GM06990 (cell line): ENCODE measurements around the gene CYSLTR1.
"Not testable (repeated sequence)": the region's sequence is repeated elsewhere in the genome, so short reads cannot be mapped to it uniquely, and the experiment has no call there.

Experiments used
- DNase-seq: peaks from one replicate; pipeline ENCODE4 v3.0.0-alpha.2; 2011; ENCODE audit not compliant: insufficient read length; ENCODE audit errors: extremely low read depth
- H3K27me3 ChIP-seq: replicated peaks from 2 replicates; pipeline ENCODE4 v1.6.0; 2011; ENCODE audit warnings: low read length; ENCODE audit not compliant: control insufficient read depth, insufficient read depth
- H3K36me3 ChIP-seq: 2 replicates; pipeline ENCODE4 v1.5.1; 2011; ENCODE audit warnings: low read length; ENCODE audit not compliant: control insufficient read depth, insufficient read depth
- H3K4me3 ChIP-seq: replicated peaks from 2 replicates; pipeline ENCODE4 v1.5.1; 2011; ENCODE audit warnings: low read depth, mild to moderate bottlenecking, control low read depth, low read length
- TF ChIP-seq, protein P1 (sequence below): IDR thresholded peaks from 2 replicates; pipeline ENCODE4 v1.5.1; 2011; ENCODE audit warnings: low read length, control low read depth, mild to moderate bottlenecking, inconsistent platforms; ENCODE audit not compliant: insufficient read depth, poor library complexity, severe bottlenecking

The CYSLTR1 gene

DNA sequence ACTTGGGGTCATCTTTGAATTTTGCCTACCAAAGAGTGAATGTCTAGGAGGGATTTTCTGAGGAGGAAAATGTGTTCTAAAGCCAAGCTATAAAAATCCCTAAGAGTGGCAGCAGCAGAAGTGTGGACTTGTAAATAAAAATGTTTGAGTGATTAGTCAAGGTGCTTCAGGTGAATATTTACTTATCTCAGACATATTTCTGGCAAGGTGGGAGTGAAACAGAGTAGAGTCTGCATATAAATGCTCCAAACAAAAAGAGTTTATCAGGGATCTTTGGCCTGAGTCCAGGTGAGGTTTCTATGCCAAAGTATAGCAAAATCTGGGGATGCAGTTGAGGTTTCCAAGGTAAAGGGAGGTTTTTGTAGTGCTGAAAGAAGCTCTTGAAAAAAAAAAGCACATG is 19.7 kb downstream of the CYSLTR1 start:
- Histone ChIP-seq H3K4me3 (no peak overlapping the region), H3K36me3 (no peaks in the 10 kb centered on the region), H3K27me3 (no peaks in the 10 kb centered on the region)
- DNase-seq, result no peak
- TF ChIP-seq, protein P1, sequence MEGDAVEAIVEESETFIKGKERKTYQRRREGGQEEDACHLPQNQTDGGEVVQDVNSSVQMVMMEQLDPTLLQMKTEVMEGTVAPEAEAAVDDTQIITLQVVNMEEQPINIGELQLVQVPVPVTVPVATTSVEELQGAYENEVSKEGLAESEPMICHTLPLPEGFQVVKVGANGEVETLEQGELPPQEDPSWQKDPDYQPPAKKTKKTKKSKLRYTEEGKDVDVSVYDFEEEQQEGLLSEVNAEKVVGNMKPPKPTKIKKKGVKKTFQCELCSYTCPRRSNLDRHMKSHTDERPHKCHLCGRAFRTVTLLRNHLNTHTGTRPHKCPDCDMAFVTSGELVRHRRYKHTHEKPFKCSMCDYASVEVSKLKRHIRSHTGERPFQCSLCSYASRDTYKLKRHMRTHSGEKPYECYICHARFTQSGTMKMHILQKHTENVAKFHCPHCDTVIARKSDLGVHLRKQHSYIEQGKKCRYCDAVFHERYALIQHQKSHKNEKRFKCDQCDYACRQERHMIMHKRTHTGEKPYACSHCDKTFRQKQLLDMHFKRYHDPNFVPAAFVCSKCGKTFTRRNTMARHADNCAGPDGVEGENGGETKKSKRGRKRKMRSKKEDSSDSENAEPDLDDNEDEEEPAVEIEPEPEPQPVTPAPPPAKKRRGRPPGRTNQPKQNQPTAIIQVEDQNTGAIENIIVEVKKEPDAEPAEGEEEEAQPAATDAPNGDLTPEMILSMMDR, result no peak

DNA sequence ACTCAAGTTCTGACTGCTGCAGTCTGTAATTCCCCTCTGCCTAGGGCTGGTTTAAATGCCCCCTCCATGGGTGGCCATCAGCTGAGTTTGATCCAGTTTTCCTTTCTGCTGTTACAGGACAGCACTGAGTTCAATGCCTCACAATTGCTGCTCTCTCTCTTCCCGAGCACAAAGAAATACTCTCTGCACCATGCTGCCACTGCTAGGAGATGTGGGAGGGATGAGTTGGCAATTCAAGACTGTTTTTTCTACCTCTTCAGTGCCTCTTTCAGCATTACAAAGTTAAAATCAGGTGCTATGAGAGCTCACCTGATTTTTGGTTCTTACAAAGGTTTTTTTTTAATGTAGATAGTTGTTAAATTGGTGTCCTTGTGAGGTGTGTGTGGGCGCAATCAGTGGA is 24.3 kb downstream of the CYSLTR1 start:
- DNase-seq, result no peak
- no peaks in the 10 kb centered on the region for H3K27me3 ChIP-seq
- H3K4me3 ChIP-seq, result no peak overlapping the region
- TF ChIP-seq, protein P1, result no peak
- no peaks in the 10 kb centered on the region for H3K36me3 ChIP-seq

DNA sequence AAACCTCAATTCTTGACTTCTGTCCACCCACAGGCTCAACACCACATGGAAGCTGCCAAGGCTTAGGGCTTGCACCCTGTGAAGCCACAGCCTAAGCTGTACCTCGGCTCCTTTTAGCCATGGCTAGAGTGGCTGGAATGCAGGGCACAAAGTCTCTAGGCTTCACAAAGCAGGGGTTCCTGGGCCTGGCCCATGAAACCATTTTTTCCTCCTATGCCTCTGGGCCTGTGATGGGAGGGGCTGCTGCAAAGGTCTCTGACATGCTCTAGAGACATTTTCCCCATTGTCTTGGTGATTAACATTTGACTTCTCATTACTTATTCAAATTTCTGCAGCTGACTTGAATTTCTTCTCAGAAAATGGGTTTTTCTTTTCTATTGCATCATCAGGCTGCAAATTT is 26.5 kb downstream of the CYSLTR1 start:
- not testable (repeated sequence) for H3K4me3 ChIP-seq, H3K36me3 ChIP-seq, H3K27me3 ChIP-seq, DNase-seq

DNA sequence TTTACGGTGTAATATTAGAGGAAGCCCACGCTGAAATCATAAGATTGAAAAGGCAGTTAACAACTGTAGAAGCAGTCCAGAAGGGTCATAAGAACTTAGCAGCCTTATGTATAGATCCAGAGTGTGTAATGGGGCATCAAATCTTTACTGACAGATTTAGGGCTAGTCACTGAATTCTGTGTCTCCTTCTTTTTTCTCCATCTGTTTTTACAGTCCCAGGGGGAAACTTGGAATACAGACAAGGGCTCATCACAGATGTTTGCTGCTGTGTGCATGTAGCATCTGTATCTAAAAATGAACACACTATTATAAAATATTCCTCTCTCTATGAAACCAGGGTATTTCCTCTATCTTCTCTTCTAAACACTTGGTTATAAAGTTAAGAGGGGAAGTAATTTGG is 43.9 kb downstream of the CYSLTR1 start:
- Histone ChIP-seq H3K4me3 (no peak overlapping the region), H3K36me3 (no peaks in the 10 kb centered on the region), H3K27me3 (no peaks in the 10 kb centered on the region)
- TF ChIP-seq, protein P1, result no peak
- no peak for DNase-seq

DNA sequence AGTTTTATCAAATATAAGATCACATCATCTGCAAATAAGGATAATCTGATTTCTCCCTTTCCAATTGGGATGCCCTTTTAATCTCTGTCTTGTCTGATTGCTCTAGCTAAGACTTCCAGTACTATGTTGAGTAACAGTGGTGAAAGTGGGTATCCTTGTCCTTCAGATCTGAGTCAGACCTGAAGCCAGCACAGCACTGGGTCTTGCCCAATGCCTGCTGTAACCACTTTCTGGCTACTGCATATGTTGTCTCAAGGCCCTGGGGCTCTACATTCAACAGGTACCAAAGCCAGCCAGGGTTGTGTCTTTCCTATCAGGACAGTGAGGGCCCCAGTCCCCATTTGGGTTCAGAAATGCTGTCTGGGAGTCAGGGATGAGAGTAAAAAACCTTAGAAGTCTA is 90.3 kb downstream of the CYSLTR1 start:
- Histone ChIP-seq H3K4me3 (no peak overlapping the region), H3K27me3 (no peaks in the 10 kb centered on the region), H3K36me3 (no peaks in the 10 kb centered on the region)
- no peak for DNase-seq
- TF ChIP-seq, protein P1, result no peak

DNA sequence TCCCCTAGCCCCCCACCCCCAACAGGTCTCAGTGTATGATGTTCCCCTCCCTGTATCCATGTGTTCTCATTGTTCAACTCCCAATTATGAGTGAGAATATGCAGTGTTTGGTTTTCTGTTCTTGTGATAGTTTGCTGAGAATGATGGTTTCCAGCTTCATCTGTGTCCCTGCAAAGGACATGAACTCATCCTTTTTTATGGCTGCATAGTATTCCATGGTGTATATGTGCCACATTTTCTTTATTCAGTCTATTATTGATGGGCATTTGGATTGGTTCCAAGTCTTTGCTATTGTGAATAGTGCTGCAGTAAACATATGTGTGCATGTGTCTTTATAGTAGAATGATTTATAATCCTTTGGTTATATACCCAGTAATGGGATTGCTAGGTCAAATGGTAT is 101.4 kb downstream of the CYSLTR1 start:
- H3K36me3 ChIP-seq, H3K27me3 ChIP-seq, H3K4me3 ChIP-seq, DNase-seq: not testable (repeated sequence)
